Osteocyte (in vitro differentiated cells): ENCODE results near the gene PRIMPOL. TPM values are rescaled to one million over a fixed set of nuclear protein-coding genes. Genes with fewer than 3 reads are reported as not detected.

Experiments used
- DNase-seq: peaks from one replicate; pipeline ENCODE4 v3.0.0; 2021; ENCODE audit warnings: mixed read lengths; ENCODE audit not compliant: unreplicated experiment; ENCODE audit errors: extremely low spot score
- H3K27ac Mint-ChIP-seq: one replicate; pipeline ENCODE4 v1.8.0; 2021; ENCODE audit warnings: mild to moderate bottlenecking, mixed read lengths; ENCODE audit not compliant: unreplicated experiment
- H3K27me3 Mint-ChIP-seq: one replicate; pipeline ENCODE4 v1.8.0; 2021; ENCODE audit warnings: mixed read lengths; ENCODE audit not compliant: unreplicated experiment
- H3K36me3 Mint-ChIP-seq: one replicate; pipeline ENCODE4 v1.8.0; 2021; ENCODE audit warnings: mixed read lengths; ENCODE audit not compliant: unreplicated experiment
- H3K4me1 Mint-ChIP-seq: one replicate; pipeline ENCODE4 v1.8.0; 2021; ENCODE audit warnings: mixed read lengths; ENCODE audit not compliant: unreplicated experiment
- H3K4me3 Mint-ChIP-seq: one replicate; pipeline ENCODE4 v1.8.0; 2021; ENCODE audit warnings: mild to moderate bottlenecking, moderate library complexity, mixed read lengths; ENCODE audit not compliant: unreplicated experiment
- H3K9me3 Mint-ChIP-seq: one replicate; pipeline ENCODE4 v1.8.0; 2021; ENCODE audit warnings: mixed read lengths; ENCODE audit not compliant: unreplicated experiment
- CTCF ChIP-seq: fragments of 200-600 bp; sonication (generic); IDR thresholded peaks from 2 replicates; pipeline ENCODE4 v1.5.0; 2021; ENCODE audit warnings: antibody characterized with exemption, mild to moderate bottlenecking, moderate library complexity
- total RNA-seq: library from RNA; stranded (reverse); gene quantifications from 2 replicates; pipeline ENCODE4 v1.2.1, GENCODE V29; 2021

Gene PRIMPOL
- total RNA-seq, 1 donor from 2014 or later = 17.5 TPM

- Mint-ChIP-seq H3K4me1 (no peaks in the 10 kb centered on the region), H3K27me3 (no peaks in the 10 kb centered on the region), H3K36me3 (peaks cover 24% of the 10 kb centered on the region), H3K27ac (no peak overlapping the region), H3K4me3 (no peak overlapping the region), H3K9me3 (no peaks in the 10 kb centered on the region)
- DNase-seq = no peak
- TF ChIP-seq CTCF = no peak
Measured at GRCh38 chr4:184664445-184665210, 15.1 kb downstream of the PRIMPOL start.

GRCh38 chr4:184666670-184667069, 17.1 kb downstream of the PRIMPOL start:
- no peak for TF ChIP-seq CTCF
- Mint-ChIP-seq H3K27ac (no peak overlapping the region), H3K4me3 (no peak overlapping the region), H3K36me3 (peaks cover 24% of the 10 kb centered on the region), H3K9me3 (no peaks in the 10 kb centered on the region), H3K4me1 (no peaks in the 10 kb centered on the region), H3K27me3 (no peaks in the 10 kb centered on the region)
- no peak for DNase-seq

GRCh38 chr4:184668096-184668495, 18.6 kb downstream of the PRIMPOL start:
- Mint-ChIP-seq H3K9me3 (no peaks in the 10 kb centered on the region), H3K4me3 (no peak overlapping the region), H3K4me1 (no peaks in the 10 kb centered on the region), H3K36me3 (peaks cover 29% of the 10 kb centered on the region), H3K27me3 (no peaks in the 10 kb centered on the region), H3K27ac (no peak overlapping the region)
- no peak for TF ChIP-seq CTCF
- no peak for DNase-seq

- H3K4me3 Mint-ChIP-seq = no peak overlapping the region
- H3K9me3 Mint-ChIP-seq = no peaks in the 10 kb centered on the region
- no peaks in the 10 kb centered on the region for H3K27me3 Mint-ChIP-seq
- DNase-seq = no peak
- TF ChIP-seq CTCF = no peak
- peaks cover 29% of the 10 kb centered on the region for H3K36me3 Mint-ChIP-seq
- H3K27ac Mint-ChIP-seq = no peak overlapping the region
- no peaks in the 10 kb centered on the region for H3K4me1 Mint-ChIP-seq
Measured at GRCh38 chr4:184668511-184669114, 19.1 kb downstream of the PRIMPOL start.

- Mint-ChIP-seq H3K4me3 (no peak overlapping the region), H3K27me3 (no peaks in the 10 kb centered on the region), H3K9me3 (no peaks in the 10 kb centered on the region), H3K4me1 (no peaks in the 10 kb centered on the region), H3K27ac (no peak overlapping the region), H3K36me3 (peaks cover 33% of the 10 kb centered on the region)
- DNase-seq = no peak
- no peak for TF ChIP-seq CTCF
Measured at GRCh38 chr4:184669251-184669650, 19.7 kb downstream of the PRIMPOL start.
